Measurements from ENCODE around the gene DCUN1D5.

GRCh38 chr11:103061656-103062055, 30.3 kb downstream of the DCUN1D5 start:
- TF ChIP-seq CTCF (IDR thresholded peaks at IDR 0.05), result no peak
- TF ChIP-seq POLR2A (IDR thresholded peaks at IDR 0.05), result no peak

All from adrenal gland (tissue), 5 donors.